Astrocyte (in vitro differentiated cells and primary cell): ENCODE measurements around the gene NR6A1. TPM values are rescaled to one million over a fixed set of nuclear protein-coding genes. Genes with fewer than 3 reads are reported as not detected.

Experiments used
- DNase-seq: peaks from one replicate; pipeline ENCODE4 v3.0.0-alpha.2; 2010; ENCODE audit warnings: low read depth
- FAIRE-seq: peaks from 2 replicates; lab custom pipeline; 2011; peaks lifted over from hg19 to GRCh38; lab: Jason Lieb, UNC
- H2AFZ ChIP-seq: 2 replicates; pipeline ENCODE4 v1.6.0; 2012; ENCODE audit warnings: low read depth, low read length, inconsistent platforms
- H3K27ac ChIP-seq: 2 replicates; pipeline ENCODE4 v1.5.1; 2011; ENCODE audit warnings: low read depth, low read length, inconsistent platforms
- H3K27me3 ChIP-seq: 2 replicates; pipeline ENCODE4 v1.6.0; 2011; ENCODE audit warnings: low read length, inconsistent platforms; ENCODE audit not compliant: insufficient read depth
- H3K36me3 ChIP-seq: 2 replicates; pipeline ENCODE4 v1.5.1; 2011; ENCODE audit warnings: low read length, inconsistent platforms; ENCODE audit not compliant: insufficient read depth
- H3K4me1 ChIP-seq: 2 replicates; pipeline ENCODE4 v1.5.1; 2011; ENCODE audit warnings: low read length, inconsistent platforms; ENCODE audit not compliant: insufficient read depth
- H3K4me2 ChIP-seq: 2 replicates; pipeline ENCODE4 v1.6.0; 2012; ENCODE audit warnings: low read length, inconsistent platforms
- H3K4me3 ChIP-seq: 2 replicates; pipeline ENCODE4 v1.5.1; 2011; ENCODE audit warnings: low read depth, mild to moderate bottlenecking, low read length, inconsistent platforms; ENCODE audit not compliant: insufficient read depth
- H3K79me2 ChIP-seq: 2 replicates; pipeline ENCODE4 v1.6.0; 2012; ENCODE audit warnings: mild to moderate bottlenecking, low read length, inconsistent platforms; ENCODE audit not compliant: insufficient read depth
- H3K9ac ChIP-seq: 2 replicates; pipeline ENCODE4 v1.6.0; 2012; ENCODE audit warnings: mild to moderate bottlenecking, low read length, inconsistent platforms
- H3K9me3 ChIP-seq: 2 replicates; pipeline ENCODE4 v1.5.1; 2012; ENCODE audit warnings: low read depth, mild to moderate bottlenecking, low read length, inconsistent platforms; ENCODE audit not compliant: insufficient read depth
- H4K20me1 ChIP-seq: 2 replicates; pipeline ENCODE4 v1.6.0; 2012; ENCODE audit warnings: low read length, inconsistent platforms; ENCODE audit not compliant: insufficient read depth
- H3K27ac Mint-ChIP-seq: one replicate; pipeline ENCODE4 v1.8.0; 2021; ENCODE audit warnings: mild to moderate bottlenecking, mixed read lengths; ENCODE audit not compliant: unreplicated experiment
- H3K27me3 Mint-ChIP-seq: one replicate; pipeline ENCODE4 v1.8.0; 2021; ENCODE audit warnings: low read depth, mixed read lengths; ENCODE audit not compliant: unreplicated experiment
- H3K36me3 Mint-ChIP-seq: one replicate; pipeline ENCODE4 v1.8.0; 2021; ENCODE audit warnings: low read depth, mixed read lengths; ENCODE audit not compliant: unreplicated experiment
- H3K4me1 Mint-ChIP-seq: one replicate; pipeline ENCODE4 v1.8.0; 2021; ENCODE audit warnings: low read depth, mixed read lengths; ENCODE audit not compliant: unreplicated experiment
- H3K4me3 Mint-ChIP-seq: one replicate; pipeline ENCODE4 v1.8.0; 2021; ENCODE audit warnings: mild to moderate bottlenecking, moderate library complexity, mixed read lengths; ENCODE audit not compliant: unreplicated experiment
- H3K9me3 Mint-ChIP-seq: one replicate; pipeline ENCODE4 v1.8.0; 2021; ENCODE audit warnings: mild to moderate bottlenecking, mixed read lengths; ENCODE audit not compliant: unreplicated experiment
- EZH2 ChIP-seq: IDR thresholded peaks from 2 replicates; pipeline ENCODE4 v1.6.1; 2012; ENCODE audit warnings: mild to moderate bottlenecking, low read length, inconsistent platforms; ENCODE audit not compliant: insufficient read depth
- total RNA-seq: library from RNA; stranded (reverse); gene quantifications from 2 replicates; pipeline ENCODE4 v1.2.1, GENCODE V29; 2021
- TF ChIP-seq, protein P1 (sequence below): IDR thresholded peaks from 2 replicates; pipeline ENCODE4 v1.5.1; 2011; ENCODE audit warnings: low read depth, mild to moderate bottlenecking, inconsistent platforms, low read length, moderate library complexity; ENCODE audit not compliant: insufficient read depth

The NR6A1 gene
- total RNA-seq, 1 donor from 2014 or later: 20.8 TPM

DNA sequence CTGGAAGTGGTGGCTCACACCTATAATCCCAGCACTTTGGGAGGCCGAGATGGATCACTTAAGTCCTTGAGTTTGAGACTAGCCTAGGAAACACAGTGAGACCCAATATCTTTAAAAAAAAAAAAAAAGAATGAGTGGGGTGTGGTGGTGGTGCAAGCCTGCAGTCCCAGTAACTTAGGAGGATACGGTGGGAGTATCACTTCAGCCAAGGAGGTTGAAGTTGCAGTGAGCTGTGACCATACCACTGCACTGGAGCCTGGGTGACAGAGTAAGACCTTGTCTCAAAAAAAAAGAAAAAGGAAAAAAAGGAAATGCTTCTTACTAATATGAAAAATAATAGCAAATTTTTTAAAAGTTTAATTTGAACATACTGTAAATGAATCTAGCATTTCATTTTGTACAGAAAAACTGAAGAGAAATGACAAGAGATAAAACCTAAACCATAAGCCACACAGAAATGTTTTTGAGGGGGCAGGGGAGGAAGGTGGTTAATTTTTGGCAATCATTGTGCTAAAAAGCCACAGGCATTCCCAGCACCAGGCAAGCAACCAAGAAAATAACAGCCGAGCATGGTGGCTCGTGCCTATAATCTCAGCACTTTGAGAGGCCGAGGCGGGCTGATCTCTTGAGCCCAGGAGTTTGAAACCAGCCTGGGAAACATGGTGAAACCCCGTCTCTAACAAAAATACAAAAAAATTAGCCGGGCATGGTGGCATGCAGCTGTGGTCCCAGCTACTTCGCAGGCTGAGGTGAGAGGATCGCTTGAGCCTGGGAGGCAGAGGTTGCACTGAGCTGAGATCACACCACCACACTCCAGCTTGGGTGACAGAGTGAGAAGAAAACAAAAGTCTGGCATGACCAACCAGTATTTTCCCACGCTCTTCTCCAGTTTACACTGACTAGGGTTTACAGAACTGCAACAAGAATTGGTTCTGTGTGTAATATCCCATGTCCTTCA is 149.5 kb downstream of the NR6A1 start:
- Histone ChIP-seq H3K27ac (no peak overlapping the region), H3K27me3 (no peaks in the 10 kb centered on the region), H3K4me3 (no peak overlapping the region), H3K79me2 (no peaks in the 10 kb centered on the region), H3K4me2 (peak overlapping the region; percentile 51), H3K4me1 (peaks cover 15% of the 10 kb centered on the region), H4K20me1 (no peaks in the 10 kb centered on the region), H3K36me3 (no peaks in the 10 kb centered on the region), H3K9ac (no peak overlapping the region), H3K9me3 (no peaks in the 10 kb centered on the region), H2AFZ (no peak overlapping the region)
- Mint-ChIP-seq H3K4me1 (peaks cover 47% of the 10 kb centered on the region), H3K36me3 (peaks cover 2% of the 10 kb centered on the region), H3K4me3 (no peak overlapping the region), H3K27ac (peak overlapping the region; percentile 58), H3K9me3 (no peaks in the 10 kb centered on the region), H3K27me3 (no peaks in the 10 kb centered on the region)
- peak; percentile 79 for DNase-seq
- no peak for FAIRE-seq
- TF ChIP-seq EZH2: no peak
- TF ChIP-seq, protein P1, sequence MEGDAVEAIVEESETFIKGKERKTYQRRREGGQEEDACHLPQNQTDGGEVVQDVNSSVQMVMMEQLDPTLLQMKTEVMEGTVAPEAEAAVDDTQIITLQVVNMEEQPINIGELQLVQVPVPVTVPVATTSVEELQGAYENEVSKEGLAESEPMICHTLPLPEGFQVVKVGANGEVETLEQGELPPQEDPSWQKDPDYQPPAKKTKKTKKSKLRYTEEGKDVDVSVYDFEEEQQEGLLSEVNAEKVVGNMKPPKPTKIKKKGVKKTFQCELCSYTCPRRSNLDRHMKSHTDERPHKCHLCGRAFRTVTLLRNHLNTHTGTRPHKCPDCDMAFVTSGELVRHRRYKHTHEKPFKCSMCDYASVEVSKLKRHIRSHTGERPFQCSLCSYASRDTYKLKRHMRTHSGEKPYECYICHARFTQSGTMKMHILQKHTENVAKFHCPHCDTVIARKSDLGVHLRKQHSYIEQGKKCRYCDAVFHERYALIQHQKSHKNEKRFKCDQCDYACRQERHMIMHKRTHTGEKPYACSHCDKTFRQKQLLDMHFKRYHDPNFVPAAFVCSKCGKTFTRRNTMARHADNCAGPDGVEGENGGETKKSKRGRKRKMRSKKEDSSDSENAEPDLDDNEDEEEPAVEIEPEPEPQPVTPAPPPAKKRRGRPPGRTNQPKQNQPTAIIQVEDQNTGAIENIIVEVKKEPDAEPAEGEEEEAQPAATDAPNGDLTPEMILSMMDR: no peak

DNA sequence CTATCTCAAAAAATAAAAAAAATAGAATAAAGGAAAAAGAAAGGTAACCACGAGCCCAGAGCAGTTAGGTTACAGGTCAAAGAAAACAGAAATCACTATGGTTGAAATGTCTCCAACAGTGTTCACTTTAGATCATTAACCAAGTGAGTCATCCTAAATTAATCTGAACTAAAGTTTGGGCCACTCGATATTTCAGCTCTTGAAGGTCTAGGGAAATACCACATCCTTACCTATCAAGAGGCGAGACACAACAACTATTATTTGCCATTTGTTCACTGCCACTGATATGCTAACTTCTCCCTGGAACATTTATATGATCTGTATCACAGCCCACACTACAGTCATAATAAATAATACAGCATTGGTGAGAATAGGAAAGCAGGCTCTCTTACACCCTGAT is 152.6 kb downstream of the NR6A1 start:
- TF ChIP-seq EZH2: no peak
- TF ChIP-seq, protein P1: no peak
- Histone ChIP-seq H3K9me3 (no peaks in the 10 kb centered on the region), H3K4me2 (no peak overlapping the region), H3K36me3 (no peaks in the 10 kb centered on the region), H3K9ac (no peak overlapping the region), H2AFZ (no peak overlapping the region), H3K27me3 (no peaks in the 10 kb centered on the region), H3K4me1 (peaks cover 15% of the 10 kb centered on the region), H3K4me3 (no peak overlapping the region), H3K79me2 (no peaks in the 10 kb centered on the region), H3K27ac (no peak overlapping the region), H4K20me1 (no peaks in the 10 kb centered on the region)
- peak; percentile 74 for DNase-seq
- Mint-ChIP-seq H3K27ac (no peak overlapping the region), H3K4me3 (no peak overlapping the region), H3K9me3 (no peaks in the 10 kb centered on the region), H3K36me3 (no peaks in the 10 kb centered on the region), H3K27me3 (no peaks in the 10 kb centered on the region), H3K4me1 (peaks cover 47% of the 10 kb centered on the region)
- no peak for FAIRE-seq
